Nephron (organoid): ENCODE results near the gene XRCC6.

Source experiments
- H3K27ac Mint-ChIP-seq, 3 experiments: 2 replicates each; pipeline ENCODE4 v1.8.0; 2020; ENCODE audit warnings: mixed read lengths in 3 of 3, mild to moderate bottlenecking in 2 of 3, moderate library complexity in 1 of 3
- H3K27me3 Mint-ChIP-seq: 2 replicates; pipeline ENCODE4 v1.8.0; 2021; ENCODE audit warnings: low read depth, mild to moderate bottlenecking, moderate library complexity, mixed read lengths
- H3K36me3 Mint-ChIP-seq: 2 replicates; pipeline ENCODE4 v1.8.0; 2020; ENCODE audit warnings: low read depth, mixed read lengths
- H3K4me1 Mint-ChIP-seq: 2 replicates; pipeline ENCODE4 v1.8.0; 2020; ENCODE audit warnings: mixed read lengths
- H3K4me3 Mint-ChIP-seq, 3 experiments: 2 replicates each; pipeline ENCODE4 v1.8.0; 2020; ENCODE audit warnings: mild to moderate bottlenecking in 3 of 3, mixed read lengths in 3 of 3, moderate library complexity in 2 of 3
- H3K9me3 Mint-ChIP-seq: 2 replicates; pipeline ENCODE4 v1.8.0; 2020; ENCODE audit warnings: mixed read lengths
- TF ChIP-seq, protein P1 (sequence below), 3 experiments: fragments of 200-600 bp; sonication (generic); IDR thresholded peaks; one replicate each; pipeline ENCODE4 v1.5.0; 2021; ENCODE audit warnings: antibody characterized with exemption in 3 of 3; ENCODE audit not compliant: unreplicated experiment in 3 of 3

Gene XRCC6

DNA sequence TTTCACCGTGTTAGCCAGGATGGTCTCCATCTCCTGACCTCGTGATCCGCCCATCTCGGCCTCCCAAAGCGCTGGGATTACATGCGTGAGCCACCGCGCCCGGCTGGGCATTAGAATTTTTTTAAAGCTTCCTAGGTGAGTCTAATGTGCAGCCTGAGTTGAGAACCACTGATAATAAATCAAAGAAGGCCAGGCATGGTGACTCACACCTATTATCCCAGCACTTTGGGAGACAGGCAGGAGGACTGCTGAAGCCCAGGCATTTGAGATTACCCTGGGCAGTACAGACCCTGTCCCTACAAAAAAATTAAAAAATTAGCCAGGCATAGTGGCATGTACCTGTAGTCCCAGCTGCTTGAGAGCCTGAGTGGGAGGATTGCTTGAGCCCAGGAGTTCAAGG is 91.9 kb downstream of the XRCC6 start:
- no peak overlapping the region for H3K4me3 Mint-ChIP-seq
- no peak overlapping the region for H3K27ac Mint-ChIP-seq
- no peaks in the 10 kb centered on the region for H3K36me3 Mint-ChIP-seq
- H3K27me3 Mint-ChIP-seq, result peaks cover 4% of the 10 kb centered on the region
- H3K4me1 Mint-ChIP-seq, result no peaks in the 10 kb centered on the region
- H3K9me3 Mint-ChIP-seq, result no peaks in the 10 kb centered on the region
- TF ChIP-seq, protein P1, sequence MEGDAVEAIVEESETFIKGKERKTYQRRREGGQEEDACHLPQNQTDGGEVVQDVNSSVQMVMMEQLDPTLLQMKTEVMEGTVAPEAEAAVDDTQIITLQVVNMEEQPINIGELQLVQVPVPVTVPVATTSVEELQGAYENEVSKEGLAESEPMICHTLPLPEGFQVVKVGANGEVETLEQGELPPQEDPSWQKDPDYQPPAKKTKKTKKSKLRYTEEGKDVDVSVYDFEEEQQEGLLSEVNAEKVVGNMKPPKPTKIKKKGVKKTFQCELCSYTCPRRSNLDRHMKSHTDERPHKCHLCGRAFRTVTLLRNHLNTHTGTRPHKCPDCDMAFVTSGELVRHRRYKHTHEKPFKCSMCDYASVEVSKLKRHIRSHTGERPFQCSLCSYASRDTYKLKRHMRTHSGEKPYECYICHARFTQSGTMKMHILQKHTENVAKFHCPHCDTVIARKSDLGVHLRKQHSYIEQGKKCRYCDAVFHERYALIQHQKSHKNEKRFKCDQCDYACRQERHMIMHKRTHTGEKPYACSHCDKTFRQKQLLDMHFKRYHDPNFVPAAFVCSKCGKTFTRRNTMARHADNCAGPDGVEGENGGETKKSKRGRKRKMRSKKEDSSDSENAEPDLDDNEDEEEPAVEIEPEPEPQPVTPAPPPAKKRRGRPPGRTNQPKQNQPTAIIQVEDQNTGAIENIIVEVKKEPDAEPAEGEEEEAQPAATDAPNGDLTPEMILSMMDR (IDR thresholded peaks at IDR 0.05; ENCODE audit: unreplicated experiment in 3 of 3), result no peak
